GM20000 (cell line): ENCODE results near the gene WDR49.

Experiments used
- DNase-seq: peaks from one replicate; pipeline ENCODE4 v3.0.0; 2012; ENCODE audit warnings: low spot score
- CTCF ChIP-seq: IDR thresholded peaks from 2 replicates; pipeline ENCODE4 v1.5.1; 2012; ENCODE audit warnings: mild to moderate bottlenecking, control low read depth; ENCODE audit errors: extremely low read depth, missing control alignments

The WDR49 gene

DNA sequence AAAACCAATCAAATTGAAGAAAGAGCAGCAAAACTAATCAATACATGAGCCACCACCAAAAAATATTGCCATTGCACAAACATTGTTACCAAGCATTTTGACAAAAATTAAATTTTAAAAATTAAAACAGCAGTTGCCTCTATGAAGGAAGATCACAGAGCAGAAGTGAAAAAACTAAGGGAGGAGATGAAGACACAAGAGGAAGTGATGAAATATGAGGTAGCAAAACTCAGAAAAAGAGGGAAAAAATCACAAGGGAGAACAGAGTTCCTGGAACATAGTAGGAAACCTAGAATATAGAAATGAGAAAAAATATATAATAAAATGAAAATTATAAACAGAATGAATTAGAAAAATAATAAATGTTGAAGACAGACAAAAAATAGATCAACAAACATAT lies 172.6 kb downstream of the WDR49 start:
- DNase-seq = no peak
- no peak for TF ChIP-seq CTCF

GRCh38 chr3:167480748-167481147 lies 173.0 kb downstream of the WDR49 start:
- no peak for TF ChIP-seq CTCF
- DNase-seq = no peak

GRCh38 chr3:167473863-167474262 lies 179.9 kb downstream of the WDR49 start, which contains the start of gene SERPINI2:
Gene SERPINI2, minus strand, starts transcription at chr3:167474042. Its CDS starts 2,208 bp downstream, at chr3:167471834.
- DNase-seq = no peak
- no peak for TF ChIP-seq CTCF

DNA sequence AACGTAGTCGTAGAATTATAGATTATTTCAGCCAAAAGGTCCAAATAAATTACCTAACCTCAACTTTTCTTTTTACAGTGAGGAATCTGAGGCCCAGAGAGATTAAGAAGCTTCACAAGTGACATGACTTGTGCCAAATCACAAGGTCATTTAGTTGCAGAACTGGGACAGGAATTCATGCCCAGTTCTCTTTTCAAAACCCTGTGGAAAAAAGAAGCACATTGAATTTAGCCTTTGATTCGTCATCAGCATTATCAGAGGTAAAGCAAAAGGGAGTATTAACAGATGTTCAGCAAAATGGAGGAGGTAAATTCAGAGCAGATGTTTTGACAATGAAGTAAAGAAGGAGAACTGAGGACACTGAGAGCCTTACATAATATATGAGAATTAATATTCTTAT lies 184.4 kb downstream of the WDR49 start:
- DNase-seq = no peak
- no peak for TF ChIP-seq CTCF

DNA sequence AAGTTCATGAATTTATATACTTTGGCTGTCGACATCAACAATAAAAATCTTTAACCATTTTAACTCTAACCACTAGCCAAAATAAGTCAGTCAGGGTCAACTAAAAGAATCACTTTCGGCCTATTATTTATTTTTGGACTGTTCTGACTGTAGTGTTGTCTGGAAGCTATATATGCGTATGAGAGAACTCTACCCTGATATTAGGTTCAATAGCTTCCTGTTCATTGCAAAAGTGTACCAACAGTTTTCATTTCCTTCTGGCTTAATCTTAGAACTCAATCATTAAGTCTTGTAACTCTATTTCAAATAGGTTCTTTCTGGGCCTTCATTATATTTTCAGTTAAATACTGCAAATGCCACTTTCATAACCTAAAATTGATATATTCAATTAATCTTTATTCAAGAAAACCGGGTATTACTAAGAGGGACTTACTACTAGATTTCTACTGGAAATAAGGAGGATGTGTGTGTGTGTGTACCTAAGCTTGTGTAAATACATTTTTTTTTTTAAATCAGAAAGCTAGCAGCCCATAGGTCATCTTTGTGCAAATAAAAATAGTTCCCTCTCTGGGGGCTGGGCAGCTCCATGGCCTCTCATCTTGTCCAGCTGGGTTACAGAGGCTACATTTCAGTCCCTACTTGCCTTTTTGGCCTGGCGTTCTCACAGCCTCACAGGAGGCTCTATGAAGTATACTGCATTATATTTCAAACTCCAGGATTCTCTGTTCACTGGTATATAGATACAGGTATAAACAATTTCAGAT lies 185.7 kb downstream of the WDR49 start:
- no peak for DNase-seq
- no peak for TF ChIP-seq CTCF

DNA sequence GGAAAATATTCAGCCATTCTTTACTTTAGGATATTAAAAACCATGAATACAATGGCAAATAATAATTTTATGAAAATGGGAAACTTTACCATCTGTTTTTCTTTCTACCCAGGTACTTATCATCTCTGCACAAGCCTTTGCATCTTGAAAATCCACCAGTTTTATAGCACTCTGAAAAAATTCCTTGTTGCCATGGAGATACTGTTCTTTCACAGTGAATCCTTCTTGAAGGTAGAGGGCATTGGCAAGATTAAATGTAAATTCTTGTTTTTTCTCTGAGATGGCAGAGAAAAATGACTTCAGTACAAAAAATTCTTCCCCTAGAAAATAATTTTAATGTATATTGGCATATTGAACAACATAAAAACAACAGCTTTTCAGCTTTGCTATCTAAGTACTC lies 186.8 kb downstream of the WDR49 start:
- no peak for DNase-seq
- no peak for TF ChIP-seq CTCF

GRCh38 chr3:167456157-167456799 lies 197.5 kb downstream of the WDR49 start:
- TF ChIP-seq CTCF = no peak
- DNase-seq = no peak
